Measurements from ENCODE around the gene CFAP119. TPM values are rescaled to one million over a fixed set of nuclear protein-coding genes. Genes with fewer than 3 reads are reported as not detected.

The CFAP119 gene
- polyA plus RNA-seq, 1 of the 3 experiments (the other 2 are of a cell fraction): 28.4 TPM

DNA sequence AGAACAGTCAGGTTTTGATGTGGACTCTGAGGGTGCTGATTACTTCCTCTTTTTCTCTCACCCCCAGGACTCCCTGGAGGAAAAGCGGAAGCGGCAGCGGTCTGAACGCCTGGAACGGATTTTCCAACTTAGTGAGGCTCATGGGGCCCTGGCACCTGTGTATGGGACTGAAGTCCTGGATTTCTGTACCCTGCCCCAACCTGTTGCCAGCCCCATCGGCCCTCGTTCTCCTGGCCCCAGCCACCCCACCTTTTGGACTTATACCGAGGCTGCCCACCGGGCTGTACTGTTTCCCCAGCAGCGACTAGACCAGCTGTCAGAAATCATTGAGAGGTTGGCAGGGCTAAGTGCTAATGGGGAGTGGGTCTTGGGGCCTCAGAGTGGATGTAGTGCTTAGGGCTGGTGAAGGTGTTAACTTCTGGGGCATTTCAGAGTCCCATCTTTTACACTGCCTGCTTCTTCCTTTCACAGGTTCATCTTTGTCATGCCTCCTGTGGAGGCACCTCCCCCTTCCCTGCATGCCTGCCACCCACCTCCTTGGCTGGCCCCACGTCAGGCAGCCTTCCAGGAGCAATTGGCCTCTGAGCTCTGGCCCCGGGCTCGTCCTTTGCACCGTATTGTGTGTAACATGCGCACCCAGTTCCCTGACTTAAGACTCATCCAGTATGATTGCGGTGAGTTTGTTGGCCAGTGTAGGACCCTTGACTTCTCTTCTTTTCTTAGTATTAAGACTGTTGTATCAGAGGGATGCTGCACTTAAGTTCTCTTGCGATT, 32.8 kb downstream of the CFAP119 start:
- DNase-seq: no peak
- no peak overlapping the region for H3K4me2 ChIP-seq
- ChIA-PET CTCF (interaction anchor here (0.9 to 1.6 kb wide), 2 partner anchors 9 to 19 kb away, joined by 3 to 5 read pairs; partner anchors contain the start of gene PHKG2), POLR2A (interaction anchor here (0.6 to 1.7 kb wide), 3 partner anchors 17 to 54 kb away, joined by 3 to 6 read pairs (median 4); partner anchors contain the start of gene PHKG2)
- H4K20me1 ChIP-seq (ENCODE audit: insufficient read depth): no peaks in the 10 kb centered on the region
- H2AFZ ChIP-seq (ENCODE audit: low read depth): no peak overlapping the region
- H3K36me3 ChIP-seq (replicated peaks in 1 of 2; ENCODE audit: control insufficient read depth in 1 of 2, insufficient read depth in 2 of 2, low read length in 1 of 2): peaks cover 58 to 79% of the 10 kb centered on the region in 2 experiments
- no peaks in the 10 kb centered on the region for H3K4me1 ChIP-seq (ENCODE audit: control insufficient read depth in 1 of 2, insufficient read depth in 2 of 2, low read depth in 1 of 2, low read length in 1 of 2)
- H3F3A ChIP-seq (replicated peaks; ENCODE audit: insufficient read depth): peaks cover 14% of the 10 kb centered on the region
- no peaks in the 10 kb centered on the region for H3K27me3 ChIP-seq (ENCODE audit: insufficient read depth)
- no peak overlapping the region for H3K27ac ChIP-seq (ENCODE audit: low read depth in 2 of 2, low read length in 1 of 2)
- TF ChIP-seq, protein P1, sequence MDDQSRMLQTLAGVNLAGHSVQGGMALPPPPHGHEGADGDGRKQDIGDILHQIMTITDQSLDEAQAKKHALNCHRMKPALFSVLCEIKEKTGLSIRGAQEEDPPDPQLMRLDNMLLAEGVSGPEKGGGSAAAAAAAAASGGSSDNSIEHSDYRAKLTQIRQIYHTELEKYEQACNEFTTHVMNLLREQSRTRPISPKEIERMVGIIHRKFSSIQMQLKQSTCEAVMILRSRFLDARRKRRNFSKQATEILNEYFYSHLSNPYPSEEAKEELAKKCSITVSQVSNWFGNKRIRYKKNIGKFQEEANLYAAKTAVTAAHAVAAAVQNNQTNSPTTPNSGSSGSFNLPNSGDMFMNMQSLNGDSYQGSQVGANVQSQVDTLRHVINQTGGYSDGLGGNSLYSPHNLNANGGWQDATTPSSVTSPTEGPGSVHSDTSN (IDR thresholded peaks at IDR 0.05): no peak
- TF ChIP-seq EP300 (IDR thresholded peaks at IDR 0.05; ENCODE audit: borderline replicate concordance in 1 of 2, low read depth in 1 of 2, low read length in 1 of 2) (no peak), POLR2AphosphoS5 (IDR thresholded peaks at IDR 0.05; ENCODE audit: low read depth, low read length) (no peak), SIN3A (IDR thresholded peaks at IDR 0.05; ENCODE audit: borderline replicate concordance, low read depth, low read length) (no peak), NRF1 (IDR thresholded peaks at IDR 0.05; ENCODE audit: low read depth, low read length) (no peak), FOXM1 (IDR thresholded peaks at IDR 0.05; ENCODE audit: low read depth) (no peak), TCF12 (IDR thresholded peaks at IDR 0.05) (no peak), CHD2 (IDR thresholded peaks at IDR 0.05; ENCODE audit: low read length, partially characterized antibody) (no peak), EZH2phosphoT487 (IDR thresholded peaks at IDR 0.05; ENCODE audit: borderline replicate concordance, low read depth) (no peak), GABPA (IDR thresholded peaks at IDR 0.05; ENCODE audit: low read depth) (no peak), TEAD4 (IDR thresholded peaks at IDR 0.05; ENCODE audit: borderline replicate concordance, insufficient read depth) (no peak)
- TF ChIP-seq, protein P2, sequence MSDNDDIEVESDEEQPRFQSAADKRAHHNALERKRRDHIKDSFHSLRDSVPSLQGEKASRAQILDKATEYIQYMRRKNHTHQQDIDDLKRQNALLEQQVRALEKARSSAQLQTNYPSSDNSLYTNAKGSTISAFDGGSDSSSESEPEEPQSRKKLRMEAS (IDR thresholded peaks at IDR 0.05; ENCODE audit: low read depth): no peak
- TF ChIP-seq, protein P3, sequence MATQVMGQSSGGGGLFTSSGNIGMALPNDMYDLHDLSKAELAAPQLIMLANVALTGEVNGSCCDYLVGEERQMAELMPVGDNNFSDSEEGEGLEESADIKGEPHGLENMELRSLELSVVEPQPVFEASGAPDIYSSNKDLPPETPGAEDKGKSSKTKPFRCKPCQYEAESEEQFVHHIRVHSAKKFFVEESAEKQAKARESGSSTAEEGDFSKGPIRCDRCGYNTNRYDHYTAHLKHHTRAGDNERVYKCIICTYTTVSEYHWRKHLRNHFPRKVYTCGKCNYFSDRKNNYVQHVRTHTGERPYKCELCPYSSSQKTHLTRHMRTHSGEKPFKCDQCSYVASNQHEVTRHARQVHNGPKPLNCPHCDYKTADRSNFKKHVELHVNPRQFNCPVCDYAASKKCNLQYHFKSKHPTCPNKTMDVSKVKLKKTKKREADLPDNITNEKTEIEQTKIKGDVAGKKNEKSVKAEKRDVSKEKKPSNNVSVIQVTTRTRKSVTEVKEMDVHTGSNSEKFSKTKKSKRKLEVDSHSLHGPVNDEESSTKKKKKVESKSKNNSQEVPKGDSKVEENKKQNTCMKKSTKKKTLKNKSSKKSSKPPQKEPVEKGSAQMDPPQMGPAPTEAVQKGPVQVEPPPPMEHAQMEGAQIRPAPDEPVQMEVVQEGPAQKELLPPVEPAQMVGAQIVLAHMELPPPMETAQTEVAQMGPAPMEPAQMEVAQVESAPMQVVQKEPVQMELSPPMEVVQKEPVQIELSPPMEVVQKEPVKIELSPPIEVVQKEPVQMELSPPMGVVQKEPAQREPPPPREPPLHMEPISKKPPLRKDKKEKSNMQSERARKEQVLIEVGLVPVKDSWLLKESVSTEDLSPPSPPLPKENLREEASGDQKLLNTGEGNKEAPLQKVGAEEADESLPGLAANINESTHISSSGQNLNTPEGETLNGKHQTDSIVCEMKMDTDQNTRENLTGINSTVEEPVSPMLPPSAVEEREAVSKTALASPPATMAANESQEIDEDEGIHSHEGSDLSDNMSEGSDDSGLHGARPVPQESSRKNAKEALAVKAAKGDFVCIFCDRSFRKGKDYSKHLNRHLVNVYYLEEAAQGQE (IDR thresholded peaks at IDR 0.05; ENCODE audit: low read depth, low read length): no peak
- TF ChIP-seq, protein P4, sequence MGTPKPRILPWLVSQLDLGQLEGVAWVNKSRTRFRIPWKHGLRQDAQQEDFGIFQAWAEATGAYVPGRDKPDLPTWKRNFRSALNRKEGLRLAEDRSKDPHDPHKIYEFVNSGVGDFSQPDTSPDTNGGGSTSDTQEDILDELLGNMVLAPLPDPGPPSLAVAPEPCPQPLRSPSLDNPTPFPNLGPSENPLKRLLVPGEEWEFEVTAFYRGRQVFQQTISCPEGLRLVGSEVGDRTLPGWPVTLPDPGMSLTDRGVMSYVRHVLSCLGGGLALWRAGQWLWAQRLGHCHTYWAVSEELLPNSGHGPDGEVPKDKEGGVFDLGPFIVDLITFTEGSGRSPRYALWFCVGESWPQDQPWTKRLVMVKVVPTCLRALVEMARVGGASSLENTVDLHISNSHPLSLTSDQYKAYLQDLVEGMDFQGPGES (IDR thresholded peaks at IDR 0.05; ENCODE audit: low read depth, low read length): no peak
- H3K9me3 ChIP-seq: no peaks in the 10 kb centered on the region
- 96% methylated on average over 15 of the region's 17 CpGs for WGBS (ENCODE audit: low lambda C conversion rate)
- H3K9me2 ChIP-seq: no peaks in the 10 kb centered on the region
- no peak overlapping the region for H3K4me3 ChIP-seq (ENCODE audit: low read depth in 2 of 2, low read length in 1 of 2)
- H3K79me2 ChIP-seq (ENCODE audit: insufficient read depth): peaks cover 29% of the 10 kb centered on the region
- no peak overlapping the region for H3K9ac ChIP-seq

Measured in SK-N-SH (cell line).